Liver (tissue), 3 donors: ENCODE data around the gene ACVR2A.

Experiments used
- ATF3 ChIP-seq: IDR thresholded peaks from 2 replicates; pipeline ENCODE4 v1.6.1; 2016; ENCODE audit warnings: antibody characterized with exemption
- CTCF ChIP-seq: fragments of 150-350 bp; IDR thresholded peaks from 2 replicates; pipeline ENCODE4 v1.5.1; 2017; ENCODE audit warnings: improper control_type of control experiment, low read depth, low read length; ENCODE audit not compliant: missing input control
- FOXA2 ChIP-seq: IDR thresholded peaks from 2 replicates; pipeline ENCODE4 v1.6.1; 2016; ENCODE audit warnings: antibody characterized with exemption
- GABPA ChIP-seq, 2 donors: IDR thresholded peaks in 1 of 2; conservative IDR thresholded peaks in 1 of 2; 2 replicates each; pipeline ENCODE4 v1.6.1; 2016; ENCODE audit warnings: antibody characterized with exemption in 2 of 2, mild to moderate bottlenecking in 1 of 2, moderate library complexity in 1 of 2
- HNF4G ChIP-seq: IDR thresholded peaks from 2 replicates; pipeline ENCODE4 v1.6.1; 2016; ENCODE audit warnings: antibody characterized with exemption
- JUND ChIP-seq, 2 donors: IDR thresholded peaks; 2 replicates each; pipeline ENCODE4 v1.6.1; 2016; ENCODE audit warnings: antibody characterized with exemption in 2 of 2
- MAX ChIP-seq: IDR thresholded peaks from 2 replicates; pipeline ENCODE4 v1.6.1; 2016; ENCODE audit warnings: antibody characterized with exemption
- NR2F2 ChIP-seq: IDR thresholded peaks from 2 replicates; pipeline ENCODE4 v1.6.1; 2016; ENCODE audit warnings: antibody characterized with exemption
- RAD21 ChIP-seq, 2 donors: IDR thresholded peaks; 2 replicates each; pipeline ENCODE4 v1.6.1; 2016; ENCODE audit warnings: antibody characterized with exemption in 2 of 2, mild to moderate bottlenecking in 2 of 2
- REST ChIP-seq: IDR thresholded peaks from 2 replicates; pipeline ENCODE4 v1.6.1; 2016; ENCODE audit warnings: antibody characterized with exemption, mild to moderate bottlenecking
- TAF1 ChIP-seq: conservative IDR thresholded peaks from 2 replicates; pipeline ENCODE4 v1.6.1; 2016; ENCODE audit warnings: antibody characterized with exemption, mild to moderate bottlenecking
- YY1 ChIP-seq: IDR thresholded peaks from 2 replicates; pipeline ENCODE4 v1.6.1; 2016; ENCODE audit warnings: antibody characterized with exemption, mild to moderate bottlenecking
- ZBTB33 ChIP-seq: IDR thresholded peaks from 2 replicates; pipeline ENCODE4 v1.6.1; 2016; ENCODE audit warnings: antibody characterized with exemption
- donor health status: healthy.
- donor health status: healthy.

GRCh38 chr2:147888680-147889079, 43.9 kb downstream of the ACVR2A start:
- TF ChIP-seq TAF1 (no peak), CTCF (no peak), RAD21 (IDR thresholded peaks at IDR 0.05) (no peak), YY1 (no peak), GABPA (IDR thresholded peaks at IDR 0.05 in 1 of 2, conservative IDR thresholded peaks at IDR 0.05 in 1 of 2) (no peak), NR2F2 (no peak), REST (no peak), MAX (no peak), HNF4G (no peak), FOXA2 (no peak), ATF3 (no peak), ZBTB33 (no peak), JUND (IDR thresholded peaks at IDR 0.05) (no peak)
